ENCODE data around the gene WDR41.

WDR41 gene

GRCh38 chr5:77449981-77450380 lies 42.1 kb downstream of the WDR41 start:
- FAIRE-seq = no peak
- DNase-seq (ENCODE audit: insufficient read length, low spot score) = no peak
- TF ChIP-seq TAF1 (IDR thresholded peaks at IDR 0.05; ENCODE audit: low read depth, low read length) = no peak
- TF ChIP-seq PAX5 (IDR thresholded peaks at IDR 0.05; ENCODE audit: insufficient read depth, low read length, severe bottlenecking) = no peak
- TF ChIP-seq POU2F2 (IDR thresholded peaks at IDR 0.05; ENCODE audit: low read depth, low read length) = no peak
- TF ChIP-seq POLR2A (IDR thresholded peaks at IDR 0.05; ENCODE audit: low read depth, low read length) = no peak
- TF ChIP-seq SPI1 (IDR thresholded peaks at IDR 0.05; ENCODE audit: low read depth, low read length) = no peak
- TF ChIP-seq POLR2AphosphoS5 (IDR thresholded peaks at IDR 0.05; ENCODE audit: low read depth, low read length) = no peak

- FAIRE-seq (no peak), DNase-seq (ENCODE audit: insufficient read length, low spot score) (no peak)
- TF ChIP-seq PAX5 (IDR thresholded peaks at IDR 0.05; ENCODE audit: insufficient read depth, low read length, severe bottlenecking) (no peak), SPI1 (IDR thresholded peaks at IDR 0.05; ENCODE audit: low read depth, low read length) (peak; percentile 66)
Observed at GRCh38 chr5:77449277-77449676, 42.8 kb downstream of the WDR41 start.

GRCh38 chr5:77448831-77449230 lies 43.3 kb downstream of the WDR41 start:
- no peak for FAIRE-seq
- no peak for TF ChIP-seq POU2F2 (IDR thresholded peaks at IDR 0.05; ENCODE audit: low read depth, low read length)
- no peak for TF ChIP-seq POLR2A (IDR thresholded peaks at IDR 0.05; ENCODE audit: low read depth, low read length)
- no peak for TF ChIP-seq SPI1 (IDR thresholded peaks at IDR 0.05; ENCODE audit: low read depth, low read length)
- no peak for TF ChIP-seq POLR2AphosphoS5 (IDR thresholded peaks at IDR 0.05; ENCODE audit: low read depth, low read length)
- TF ChIP-seq PAX5 (IDR thresholded peaks at IDR 0.05; ENCODE audit: insufficient read depth, low read length, severe bottlenecking) = no peak
- no peak for TF ChIP-seq TAF1 (IDR thresholded peaks at IDR 0.05; ENCODE audit: low read depth, low read length)

GRCh38 chr5:77444356-77444755 lies 47.8 kb downstream of the WDR41 start:
- no peak for TF ChIP-seq POLR2AphosphoS5 (IDR thresholded peaks at IDR 0.05; ENCODE audit: low read depth, low read length)
- TF ChIP-seq SPI1 (IDR thresholded peaks at IDR 0.05; ENCODE audit: low read depth, low read length) = no peak
- TF ChIP-seq POLR2A (IDR thresholded peaks at IDR 0.05; ENCODE audit: low read depth, low read length) = no peak
- TF ChIP-seq POU2F2 (IDR thresholded peaks at IDR 0.05; ENCODE audit: low read depth, low read length) = no peak
- no peak for TF ChIP-seq PAX5 (IDR thresholded peaks at IDR 0.05; ENCODE audit: insufficient read depth, low read length, severe bottlenecking)
- TF ChIP-seq TAF1 (IDR thresholded peaks at IDR 0.05; ENCODE audit: low read depth, low read length) = no peak
- FAIRE-seq (no peak), DNase-seq (ENCODE audit: insufficient read length, low spot score) (no peak)

More at GRCh38 chr5:77448831-77449230, 43.3 kb downstream of the WDR41 start:
- DNase-seq (ENCODE audit: insufficient read length, low spot score) = no peak

GRCh38 chr5:77443670-77444069 lies 48.4 kb downstream of the WDR41 start:
- DNase-seq (ENCODE audit: insufficient read length, low spot score) = no peak
- no peak for TF ChIP-seq TAF1 (IDR thresholded peaks at IDR 0.05; ENCODE audit: low read depth, low read length)
- TF ChIP-seq POLR2AphosphoS5 (IDR thresholded peaks at IDR 0.05; ENCODE audit: low read depth, low read length) = no peak
- no peak for TF ChIP-seq PAX5 (IDR thresholded peaks at IDR 0.05; ENCODE audit: insufficient read depth, low read length, severe bottlenecking)
- no peak for FAIRE-seq

GRCh38 chr5:77438071-77438470 lies 54.0 kb downstream of the WDR41 start:
- no peak for DNase-seq (ENCODE audit: insufficient read length, low spot score)
- TF ChIP-seq TAF1 (IDR thresholded peaks at IDR 0.05; ENCODE audit: low read depth, low read length) (no peak), POLR2AphosphoS5 (IDR thresholded peaks at IDR 0.05; ENCODE audit: low read depth, low read length) (no peak), POLR2A (IDR thresholded peaks at IDR 0.05; ENCODE audit: low read depth, low read length) (no peak), POU2F2 (IDR thresholded peaks at IDR 0.05; ENCODE audit: low read depth, low read length) (no peak), PAX5 (IDR thresholded peaks at IDR 0.05; ENCODE audit: insufficient read depth, low read length, severe bottlenecking) (no peak), SPI1 (IDR thresholded peaks at IDR 0.05; ENCODE audit: low read depth, low read length) (no peak)
- no peak for FAIRE-seq

- FAIRE-seq = no peak
- no peak for TF ChIP-seq TAF1 (IDR thresholded peaks at IDR 0.05; ENCODE audit: low read depth, low read length)
- no peak for TF ChIP-seq POLR2A (IDR thresholded peaks at IDR 0.05; ENCODE audit: low read depth, low read length)
- TF ChIP-seq POU2F2 (IDR thresholded peaks at IDR 0.05; ENCODE audit: low read depth, low read length) = no peak
- no peak for TF ChIP-seq POLR2AphosphoS5 (IDR thresholded peaks at IDR 0.05; ENCODE audit: low read depth, low read length)
- TF ChIP-seq SPI1 (IDR thresholded peaks at IDR 0.05; ENCODE audit: low read depth, low read length) = no peak
- no peak for TF ChIP-seq PAX5 (IDR thresholded peaks at IDR 0.05; ENCODE audit: insufficient read depth, low read length, severe bottlenecking)
- no peak for DNase-seq (ENCODE audit: insufficient read length, low spot score)
Observed at GRCh38 chr5:77437194-77437593, 54.9 kb downstream of the WDR41 start.

- DNase-seq (ENCODE audit: insufficient read length, low spot score) = no peak
- FAIRE-seq = no peak
- TF ChIP-seq SPI1 (IDR thresholded peaks at IDR 0.05; ENCODE audit: low read depth, low read length) = peak; percentile 80
- no peak for TF ChIP-seq POLR2A (IDR thresholded peaks at IDR 0.05; ENCODE audit: low read depth, low read length)
- no peak for TF ChIP-seq PAX5 (IDR thresholded peaks at IDR 0.05; ENCODE audit: insufficient read depth, low read length, severe bottlenecking)
- TF ChIP-seq TAF1 (IDR thresholded peaks at IDR 0.05; ENCODE audit: low read depth, low read length) = no peak
Observed at GRCh38 chr5:77431719-77432118, 60.4 kb downstream of the WDR41 start.

GRCh38 chr5:77431286-77431685 lies 60.8 kb downstream of the WDR41 start:
- TF ChIP-seq POLR2AphosphoS5 (IDR thresholded peaks at IDR 0.05; ENCODE audit: low read depth, low read length) (no peak), SPI1 (IDR thresholded peaks at IDR 0.05; ENCODE audit: low read depth, low read length) (no peak), TAF1 (IDR thresholded peaks at IDR 0.05; ENCODE audit: low read depth, low read length) (no peak), POU2F2 (IDR thresholded peaks at IDR 0.05; ENCODE audit: low read depth, low read length) (no peak), POLR2A (IDR thresholded peaks at IDR 0.05; ENCODE audit: low read depth, low read length) (no peak), PAX5 (IDR thresholded peaks at IDR 0.05; ENCODE audit: insufficient read depth, low read length, severe bottlenecking) (no peak)
- DNase-seq (ENCODE audit: insufficient read length, low spot score) (no peak), FAIRE-seq (no peak)

GRCh38 chr5:77430726-77431125 lies 61.4 kb downstream of the WDR41 start:
- FAIRE-seq = no peak
- no peak for TF ChIP-seq POLR2AphosphoS5 (IDR thresholded peaks at IDR 0.05; ENCODE audit: low read depth, low read length)
- TF ChIP-seq POU2F2 (IDR thresholded peaks at IDR 0.05; ENCODE audit: low read depth, low read length) = no peak
- no peak for TF ChIP-seq POLR2A (IDR thresholded peaks at IDR 0.05; ENCODE audit: low read depth, low read length)
- no peak for TF ChIP-seq PAX5 (IDR thresholded peaks at IDR 0.05; ENCODE audit: insufficient read depth, low read length, severe bottlenecking)
- TF ChIP-seq SPI1 (IDR thresholded peaks at IDR 0.05; ENCODE audit: low read depth, low read length) = no peak
- no peak for TF ChIP-seq TAF1 (IDR thresholded peaks at IDR 0.05; ENCODE audit: low read depth, low read length)
- no peak for DNase-seq (ENCODE audit: insufficient read length, low spot score)
